ENCODE measurements around the gene SERTAD1. TPM values are rescaled to one million over a fixed set of nuclear protein-coding genes. Genes with fewer than 3 reads are reported as not detected.
"Not testable (repeated sequence)": the region's sequence is repeated elsewhere in the genome, so short reads cannot be mapped to it uniquely, and the experiment has no call there.

Gene SERTAD1
- total and polyA plus RNA-seq, 11 donors: 7.6 to 40.2 (median 11.5) TPM

DNA sequence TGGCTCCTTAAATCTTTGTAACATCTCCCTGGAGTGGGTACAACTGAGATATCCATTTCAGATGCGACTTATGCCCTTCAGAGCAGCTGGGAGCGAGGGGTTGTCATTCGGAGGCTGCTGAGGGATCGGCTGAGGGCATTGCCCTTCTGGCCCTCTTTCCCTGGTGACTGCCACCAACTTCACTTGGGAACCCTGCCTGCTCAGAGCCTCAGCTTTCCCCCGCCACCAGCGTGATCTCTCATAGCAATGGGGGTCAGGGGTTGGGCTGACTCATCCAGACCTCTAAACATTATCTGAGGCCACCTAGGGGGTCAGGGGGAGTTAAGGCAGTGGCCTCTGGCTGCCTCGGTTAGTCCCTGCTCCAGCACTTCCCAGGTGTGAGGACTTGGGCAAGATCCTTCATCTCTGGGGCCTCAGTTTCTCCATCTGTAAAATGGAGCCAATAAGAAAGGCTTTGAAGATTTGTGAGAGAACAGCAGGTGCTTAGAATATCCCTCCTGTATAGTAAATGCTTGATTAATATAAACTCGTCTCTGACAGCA is 13.8 kb downstream of the SERTAD1 start:
- Histone ChIP-seq H3K9me3 (no peaks in the 10 kb centered on the region), H3K4me3 (peak overlapping the region in 1 of 12 donors; percentile 5), H3K36me3 (no peaks in the 10 kb centered on the region), H3K27me3 (no peaks in the 10 kb centered on the region), H3K4me1 (peaks cover 6 to 65% (median 26%) of the 10 kb centered on the region in 12 donors), H3K27ac (peak overlapping the region; percentile 76 to 97 (median 92))
- 50 to 63% (median 58%) methylated on average over 8 of the region's 8 CpGs for WGBS, 4 donors
- ATAC-seq (peak; percentile 6 to 32 (median 14)), DNase-seq (peak in 1 of 5 donors; percentile 27)
- TF ChIP-seq CTCF (IDR thresholded peaks at IDR 0.05) (no peak), POLR2A (IDR thresholded peaks at IDR 0.05) (no peak)
- intact Hi-C loops (cut with DNase I): no loop called here

DNA sequence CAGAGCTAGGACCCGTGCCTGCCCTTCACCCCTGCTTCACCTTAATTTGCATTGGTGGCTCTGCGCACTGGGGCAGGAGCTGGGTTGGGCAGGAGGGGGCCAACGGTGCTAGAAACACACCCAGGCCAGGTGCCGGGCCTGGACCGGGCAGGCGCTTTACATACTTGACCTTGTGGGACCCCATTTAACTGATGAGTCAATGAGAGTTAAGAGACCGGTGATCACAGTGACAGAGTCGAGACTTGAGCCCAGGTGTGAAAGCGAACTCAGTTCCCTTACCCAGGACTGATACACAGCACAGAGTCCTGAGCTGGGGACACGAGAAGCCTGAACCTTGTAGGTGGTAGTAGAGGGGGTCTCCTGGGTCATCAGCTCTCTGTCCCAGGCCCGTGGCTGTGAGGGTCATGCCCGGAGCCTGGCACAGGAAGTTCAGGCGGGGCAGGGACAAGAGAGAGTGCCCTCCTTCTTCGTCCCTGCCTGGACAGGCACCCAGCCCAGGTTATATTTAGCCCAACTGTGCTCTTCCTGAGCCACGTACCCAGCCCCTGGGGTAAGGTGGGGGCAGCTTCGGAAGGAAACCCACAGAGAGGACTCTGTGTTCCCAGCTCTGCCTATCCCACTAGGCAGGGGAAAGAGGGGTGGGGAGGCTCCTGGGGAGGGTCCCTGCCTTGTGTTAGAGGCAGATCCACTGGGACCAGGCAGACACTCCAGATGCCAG is 14.5 kb downstream of the SERTAD1 start:
- Histone ChIP-seq H3K36me3 (no peaks in the 10 kb centered on the region), H3K4me1 (peaks cover 6 to 59% (median 21%) of the 10 kb centered on the region in 12 donors), H3K9me3 (no peaks in the 10 kb centered on the region), H3K27ac (peak overlapping the region; percentile 76 to 97 (median 92)), H3K4me3 (peak overlapping the region in 1 of 12 donors; percentile 5), H3K27me3 (no peaks in the 10 kb centered on the region)
- WGBS, 4 donors: 29 to 38% (median 35%) methylated on average over 14 to 16 of the region's 16 CpGs
- peak in 4 of 5 donors; percentile 64 to 86 (median 77) for DNase-seq
- intact Hi-C loops (cut with DNase I): no loop called here
- ATAC-seq: peak; percentile 93 to 96 (median 94)
- TF ChIP-seq POLR2A (IDR thresholded peaks at IDR 0.05) (no peak), CTCF (IDR thresholded peaks at IDR 0.05) (no peak)

DNA sequence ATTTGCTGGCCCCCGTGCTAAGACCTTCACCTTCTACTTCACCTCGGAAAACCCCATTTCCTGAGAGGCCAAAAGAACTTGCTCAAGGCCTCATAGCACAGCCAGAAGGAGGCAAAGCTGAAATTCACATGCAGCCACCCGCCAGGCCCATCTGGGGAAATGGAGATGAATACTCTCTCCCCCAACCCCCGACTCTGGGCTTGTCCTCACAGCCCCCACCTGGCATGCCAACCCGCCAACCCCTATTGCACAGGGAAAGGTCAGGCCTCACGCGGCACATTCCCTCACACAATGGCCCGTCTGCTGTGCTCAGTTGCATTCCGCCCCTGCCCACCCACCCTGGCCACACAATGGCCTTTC is 15.8 kb downstream of the SERTAD1 start:
- Histone ChIP-seq H3K4me1 (peaks cover 6 to 58% (median 20%) of the 10 kb centered on the region in 12 donors), H3K36me3 (no peaks in the 10 kb centered on the region), H3K9me3 (no peaks in the 10 kb centered on the region), H3K27ac (peak overlapping the region in 1 of 12 donors; percentile 94), H3K4me3 (no peak overlapping the region), H3K27me3 (no peaks in the 10 kb centered on the region)
- intact Hi-C loops (cut with DNase I): no loop called here
- ATAC-seq (no peak), DNase-seq (peak in 1 of 5 donors; percentile 23)
- no peak for TF ChIP-seq CTCF (IDR thresholded peaks at IDR 0.05)
- no peak for TF ChIP-seq POLR2A (IDR thresholded peaks at IDR 0.05)
- 76 to 82% (median 78%) methylated on average over 9 of the region's 9 CpGs for WGBS, 4 donors

- not testable (repeated sequence) for ATAC-seq, H3K4me3 ChIP-seq, H3K9me3 ChIP-seq, DNase-seq, H3K27me3 ChIP-seq, H3K36me3 ChIP-seq
- H3K27ac ChIP-seq: peak overlapping the region in 1 of 12 donors; percentile 11
- 87 to 93% (median 90%) methylated on average over 8 of the region's 8 CpGs for WGBS, 4 donors
- intact Hi-C loops (cut with DNase I): loop anchor here in 1 of 10 donors (5.0 kb wide), 1 partner anchor 56 kb away; no protein-coding TSS in a partner anchor
- peaks cover 6 to 58% (median 23%) of the 10 kb centered on the region in 12 donors for H3K4me1 ChIP-seq
Measured at GRCh38 chr19:40408598-40408925, 17.2 kb downstream of the SERTAD1 start.

Measured in heart left ventricle (tissue), 16 donors.